RWPE2 (cell line): Measurements from ENCODE around the gene RHOB.

Experiments used
- ATAC-seq: fragments of 200-7000 bp; cut with Tn5 transposase; 3 replicates; pipeline ENCODE4 v1.9.1; 2021; ENCODE audit warnings: low read depth
- DNase-seq: peaks from one replicate; pipeline ENCODE4 v3.0.0-alpha.2; 2020; ENCODE audit warnings: low spot score
- H3K27ac ChIP-seq: fragments of 450-650 bp; 2 replicates; pipeline ENCODE4 v1.5.1; 2017; ENCODE audit warnings: mild to moderate bottlenecking; ENCODE audit not compliant: poor library complexity, severe bottlenecking
- H3K27me3 ChIP-seq: fragments of 250-450 bp; sonication (Bioruptor Pico); 2 replicates; pipeline ENCODE4 v1.5.1; 2021; ENCODE audit warnings: mild to moderate bottlenecking, moderate library complexity; ENCODE audit not compliant: insufficient read depth, poor library complexity, severe bottlenecking
- H3K36me3 ChIP-seq: fragments of 250-450 bp; sonication (Bioruptor Pico); 2 replicates; pipeline ENCODE4 v1.5.1; 2020; ENCODE audit warnings: low read depth, mild to moderate bottlenecking, moderate library complexity
- H3K4me1 ChIP-seq: fragments of 250-450 bp; sonication (Bioruptor Pico); 2 replicates; pipeline ENCODE4 v1.5.1; 2021; ENCODE audit warnings: mild to moderate bottlenecking, moderate library complexity; ENCODE audit not compliant: insufficient read depth, poor library complexity, severe bottlenecking
- H3K4me3 ChIP-seq: fragments of 250-450 bp; sonication (Bioruptor Pico); 2 replicates; pipeline ENCODE4 v1.5.1; 2021; ENCODE audit warnings: mild to moderate bottlenecking, moderate library complexity; ENCODE audit not compliant: severe bottlenecking
- H3K9me3 ChIP-seq: fragments of 250-450 bp; sonication (Bioruptor Pico); 2 replicates; pipeline ENCODE4 v1.5.1; 2021; ENCODE audit warnings: mild to moderate bottlenecking, moderate library complexity; ENCODE audit not compliant: severe bottlenecking
- TF ChIP-seq, protein P1 (sequence below): fragments of 450-650 bp; IDR thresholded peaks from one replicate; pipeline ENCODE4 v1.5.1; 2017; ENCODE audit warnings: mild to moderate bottlenecking, moderate library complexity; ENCODE audit not compliant: poor library complexity, severe bottlenecking

RHOB gene

DNA sequence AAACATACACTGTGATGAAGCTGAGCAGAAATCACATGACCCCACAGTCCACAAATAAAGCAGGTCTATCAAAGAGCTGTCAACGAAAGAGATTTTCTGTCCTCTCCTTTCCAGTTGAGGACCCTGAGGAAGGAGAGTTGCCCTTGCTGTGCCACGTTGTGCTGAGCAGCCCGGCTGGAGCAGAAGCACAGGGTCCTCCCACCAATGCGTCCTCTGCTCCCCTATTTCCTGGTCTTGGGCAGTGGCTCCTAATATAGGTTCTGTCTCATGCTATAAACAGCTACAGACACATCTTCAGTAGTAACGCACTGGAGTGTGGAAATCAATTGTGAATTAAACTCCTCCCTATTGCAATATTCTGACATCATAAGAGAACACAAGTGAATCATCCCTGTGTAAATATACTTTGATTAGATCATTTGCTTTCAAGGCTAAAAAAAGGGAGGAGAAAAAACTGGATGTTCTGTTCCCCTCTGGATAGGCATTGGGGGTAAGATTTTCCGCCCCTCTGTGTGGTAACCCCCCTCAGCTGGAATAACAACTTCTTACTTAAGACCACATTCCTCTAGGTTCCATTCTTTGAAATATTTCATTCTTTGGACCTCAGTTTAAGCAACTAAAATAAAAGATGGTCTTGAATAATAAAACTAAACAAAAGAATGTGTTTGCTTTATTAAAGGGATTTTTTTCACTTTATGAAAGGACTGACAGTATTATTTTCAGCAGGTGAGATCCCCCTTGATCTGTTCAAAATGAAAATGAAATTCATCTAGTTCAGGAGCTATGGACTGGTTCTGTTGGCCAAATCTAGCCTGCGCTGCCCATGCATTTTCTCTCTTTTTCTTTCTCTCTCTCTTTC, 8.3 kb upstream of the RHOB start:
- peak; percentile 92 for ATAC-seq

DNA sequence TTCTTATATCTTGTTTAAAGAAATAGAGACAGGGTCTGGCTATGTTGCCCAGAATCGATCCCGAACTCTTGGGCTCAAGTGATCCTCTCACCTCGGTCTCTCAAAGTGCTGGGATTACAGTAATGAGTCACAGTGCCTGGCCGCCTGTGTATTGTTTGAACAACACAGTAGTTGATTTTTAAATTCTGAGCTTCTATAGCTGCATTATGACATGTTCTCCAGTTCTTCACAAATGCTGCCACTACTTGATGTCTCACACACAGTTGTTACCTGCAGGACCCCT, 7.7 kb upstream of the RHOB start:
- H3K4me3 ChIP-seq, result peak overlapping the region; percentile 4
- peak overlapping the region; percentile 84 for H3K27ac ChIP-seq
- no peaks in the 10 kb centered on the region for H3K27me3 ChIP-seq
- TF ChIP-seq, protein P1, sequence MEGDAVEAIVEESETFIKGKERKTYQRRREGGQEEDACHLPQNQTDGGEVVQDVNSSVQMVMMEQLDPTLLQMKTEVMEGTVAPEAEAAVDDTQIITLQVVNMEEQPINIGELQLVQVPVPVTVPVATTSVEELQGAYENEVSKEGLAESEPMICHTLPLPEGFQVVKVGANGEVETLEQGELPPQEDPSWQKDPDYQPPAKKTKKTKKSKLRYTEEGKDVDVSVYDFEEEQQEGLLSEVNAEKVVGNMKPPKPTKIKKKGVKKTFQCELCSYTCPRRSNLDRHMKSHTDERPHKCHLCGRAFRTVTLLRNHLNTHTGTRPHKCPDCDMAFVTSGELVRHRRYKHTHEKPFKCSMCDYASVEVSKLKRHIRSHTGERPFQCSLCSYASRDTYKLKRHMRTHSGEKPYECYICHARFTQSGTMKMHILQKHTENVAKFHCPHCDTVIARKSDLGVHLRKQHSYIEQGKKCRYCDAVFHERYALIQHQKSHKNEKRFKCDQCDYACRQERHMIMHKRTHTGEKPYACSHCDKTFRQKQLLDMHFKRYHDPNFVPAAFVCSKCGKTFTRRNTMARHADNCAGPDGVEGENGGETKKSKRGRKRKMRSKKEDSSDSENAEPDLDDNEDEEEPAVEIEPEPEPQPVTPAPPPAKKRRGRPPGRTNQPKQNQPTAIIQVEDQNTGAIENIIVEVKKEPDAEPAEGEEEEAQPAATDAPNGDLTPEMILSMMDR, result no peak
- ATAC-seq (peak; percentile 72), DNase-seq (no peak)
- H3K4me1 ChIP-seq, result peaks cover 29% of the 10 kb centered on the region
- H3K36me3 ChIP-seq, result no peaks in the 10 kb centered on the region
- H3K9me3 ChIP-seq, result no peaks in the 10 kb centered on the region

More for the DNA sequence above, 8.3 kb upstream of the RHOB start:
- peak overlapping the region; percentile 84 for H3K27ac ChIP-seq
- H3K27me3 ChIP-seq, result no peaks in the 10 kb centered on the region
- DNase-seq, result no peak
- no peaks in the 10 kb centered on the region for H3K9me3 ChIP-seq
- TF ChIP-seq, protein P1, result no peak
- no peaks in the 10 kb centered on the region for H3K36me3 ChIP-seq
- peaks cover 24% of the 10 kb centered on the region for H3K4me1 ChIP-seq
- peak overlapping the region; percentile 4 for H3K4me3 ChIP-seq

DNA sequence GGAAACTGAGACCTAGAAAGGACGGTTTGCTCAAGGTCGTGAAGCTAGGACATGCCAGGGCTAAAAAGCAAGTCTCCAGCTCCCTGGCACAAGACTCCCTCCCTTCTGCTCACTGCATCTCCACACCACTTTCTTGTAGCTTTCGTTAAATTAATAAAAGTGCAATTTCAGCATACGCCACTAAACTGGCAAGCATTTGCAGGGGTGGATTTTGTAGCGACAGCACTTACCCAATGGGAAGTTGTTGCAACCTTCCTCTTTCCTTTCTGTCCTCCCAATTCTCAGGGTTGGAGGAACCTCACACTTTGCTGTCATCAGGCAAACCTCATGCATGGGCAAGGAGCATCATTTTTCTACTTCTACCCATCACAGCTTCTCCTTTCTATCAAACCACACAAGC, 7.4 kb upstream of the RHOB start:
- no peaks in the 10 kb centered on the region for H3K9me3 ChIP-seq
- H3K27me3 ChIP-seq, result no peaks in the 10 kb centered on the region
- no peak for ATAC-seq
- peak overlapping the region; percentile 84 for H3K27ac ChIP-seq
- no peak for DNase-seq
- H3K4me3 ChIP-seq, result no peak overlapping the region
- TF ChIP-seq, protein P1, result no peak
- H3K4me1 ChIP-seq, result peaks cover 31% of the 10 kb centered on the region
- H3K36me3 ChIP-seq, result no peaks in the 10 kb centered on the region

DNA sequence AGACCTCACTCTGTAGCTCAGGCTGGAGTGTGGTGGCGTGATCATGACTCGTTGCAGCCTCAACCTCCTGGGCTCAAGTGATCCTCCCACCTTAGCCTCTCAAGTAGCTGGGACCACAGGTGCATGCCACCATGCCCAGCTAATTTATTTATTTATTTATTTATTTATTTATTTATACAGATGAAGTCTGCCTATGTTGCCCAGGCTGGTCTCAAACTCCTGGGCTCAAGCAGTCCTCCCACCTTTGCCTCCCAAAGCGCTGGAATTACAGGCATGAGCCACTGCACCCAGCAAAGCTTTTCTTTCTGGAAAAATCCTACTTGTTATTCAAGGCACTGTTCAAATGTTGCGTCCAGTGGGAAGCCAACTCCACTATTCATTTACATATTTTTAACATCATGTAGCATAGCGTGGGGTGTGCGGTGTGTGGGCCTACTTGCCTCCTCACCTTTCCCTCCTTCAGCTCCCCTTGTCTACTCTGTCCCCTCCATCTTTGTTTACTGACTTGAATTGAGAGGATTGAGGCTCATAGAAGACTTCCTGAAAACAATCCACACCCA, 6.8 kb upstream of the RHOB start:
- TF ChIP-seq, protein P1, result no peak
- no peak for ATAC-seq
- H3K4me1 ChIP-seq, result peaks cover 31% of the 10 kb centered on the region
- H3K36me3 ChIP-seq, result no peaks in the 10 kb centered on the region
- no peaks in the 10 kb centered on the region for H3K9me3 ChIP-seq
- H3K4me3 ChIP-seq, result no peak overlapping the region
- H3K27ac ChIP-seq, result peak overlapping the region; percentile 84
- DNase-seq, result no peak
- H3K27me3 ChIP-seq, result no peaks in the 10 kb centered on the region

DNA sequence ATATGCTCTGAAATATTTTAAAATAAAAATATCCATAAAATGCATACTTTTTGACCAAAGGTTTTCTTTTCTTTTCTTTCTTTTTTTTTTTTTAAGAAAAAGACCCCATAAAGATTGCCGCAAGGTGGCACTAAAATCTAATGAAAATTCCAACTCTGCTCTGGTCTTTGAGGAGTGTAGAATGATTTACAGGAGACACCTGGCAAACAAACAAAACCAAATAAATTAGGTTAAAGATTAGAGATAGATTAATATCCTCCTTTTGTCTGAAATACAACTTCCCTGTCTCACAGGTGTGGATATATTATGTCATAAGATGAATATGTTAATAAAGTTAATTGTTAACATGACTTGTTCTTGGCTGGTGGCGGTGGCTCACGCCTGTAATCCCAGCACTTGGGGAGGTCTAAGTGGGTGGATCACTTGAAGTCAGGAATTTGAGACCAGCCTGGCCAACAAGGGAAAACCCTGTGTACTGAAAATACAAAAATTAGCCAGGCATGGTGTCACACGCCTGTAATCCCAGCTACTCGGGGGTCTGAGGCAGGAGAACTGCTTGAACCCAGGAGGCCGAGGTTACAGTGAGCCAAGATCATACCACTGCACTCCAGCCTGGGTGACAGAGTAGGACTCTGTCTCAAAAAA, 3.5 kb upstream of the RHOB start:
- Histone ChIP-seq H3K4me3 (no peak overlapping the region), H3K36me3 (peaks cover 6% of the 10 kb centered on the region), H3K27ac (peak overlapping the region; percentile 38), H3K27me3 (no peaks in the 10 kb centered on the region), H3K4me1 (peaks cover 22% of the 10 kb centered on the region), H3K9me3 (no peaks in the 10 kb centered on the region)
- TF ChIP-seq, protein P1, result peak; percentile 75
- DNase-seq, result no peak
- no peak for ATAC-seq
